Activated CD8-positive, alpha-beta T cell treated with anti-CD3 and anti-CD28 coated beads for 36 hours (primary cell): ENCODE data around the gene INO80B. TPM values are rescaled to one million over a fixed set of nuclear protein-coding genes. Genes with fewer than 3 reads are reported as not detected.

Source experiments
- ATAC-seq: fragments of 200-7000 bp; cut with Tn5 transposase; one replicate; pipeline ENCODE4 v1.10.0; 2021; ENCODE audit warnings: mild to moderate bottlenecking, moderate library complexity
- CTCF ChIA-PET: fragments of 350-600 bp; sonication (Branson Sonifier 250); formaldehyde crosslinking; loops from one replicate; lab custom pipeline; 2021; ENCODE audit warnings: antibody characterized with exemption; lab: Charles Lee
- POLR2A ChIA-PET: fragments of 350-600 bp; sonication (Branson Sonifier 250); formaldehyde crosslinking; loops from one replicate; lab custom pipeline; 2021; ENCODE audit warnings: antibody characterized with exemption; lab: Charles Lee
- DNase-seq: peaks from one replicate; pipeline ENCODE4 v3.0.0-alpha.2; 2020
- H3K27ac Mint-ChIP-seq: one replicate; pipeline ENCODE4 v1.8.0; 2021; ENCODE audit warnings: mild to moderate bottlenecking, mixed read lengths
- H3K27me3 Mint-ChIP-seq: one replicate; pipeline ENCODE4 v1.8.0; 2021; ENCODE audit warnings: mixed read lengths
- H3K36me3 Mint-ChIP-seq: one replicate; pipeline ENCODE4 v1.8.0; 2021; ENCODE audit warnings: low read depth, mixed read lengths
- H3K4me1 Mint-ChIP-seq: one replicate; pipeline ENCODE4 v1.8.0; 2021; ENCODE audit warnings: low read depth, mixed read lengths
- H3K4me3 Mint-ChIP-seq: one replicate; pipeline ENCODE4 v1.8.0; 2021; ENCODE audit warnings: mild to moderate bottlenecking, moderate library complexity, mixed read lengths
- H3K9me3 Mint-ChIP-seq: one replicate; pipeline ENCODE4 v1.8.0; 2021; ENCODE audit warnings: mixed read lengths
- intact Hi-C: fragments of 100-400 bp; cut with micrococcal nuclease; formaldehyde crosslinking; loops from one replicate; pipeline ENCODE4 v1.10.0; 2022
- total RNA-seq, 2 experiments: library from RNA; stranded (reverse); gene quantifications; one replicate each; pipeline ENCODE4 v1.2.3, GENCODE V29; 2021
- TF ChIP-seq, protein P1 (sequence below): fragments of 200-600 bp; IDR thresholded peaks from one replicate; pipeline ENCODE4 v1.8.0; 2022; ENCODE audit warnings: antibody characterized with exemption, mild to moderate bottlenecking

INO80B gene
- total RNA-seq, 2 experiments from 2014 or later: 23.9 to 24.2 TPM

DNA sequence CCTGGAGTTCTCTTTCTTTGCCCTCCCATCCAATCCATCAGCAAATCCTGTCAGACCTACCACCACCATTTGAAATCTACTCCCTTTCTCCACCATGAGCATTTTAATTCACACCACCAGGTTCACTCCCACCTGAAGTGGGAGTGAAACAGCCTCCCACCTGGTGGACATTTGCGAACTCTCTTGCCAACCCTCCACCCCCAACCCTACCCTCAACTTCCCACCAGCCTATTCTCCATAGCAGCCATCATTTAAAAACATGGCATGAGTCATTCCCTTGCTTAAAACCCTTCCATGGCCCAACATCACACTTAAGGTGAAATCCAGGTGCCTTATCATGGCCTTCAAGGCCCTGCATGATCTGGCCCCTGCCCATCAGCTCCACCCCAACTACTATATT lies 16.6 kb upstream of the INO80B start:
- Mint-ChIP-seq H3K9me3 (no peaks in the 10 kb centered on the region), H3K27ac (no peak overlapping the region), H3K4me3 (no peak overlapping the region), H3K4me1 (peaks cover 9% of the 10 kb centered on the region), H3K36me3 (no peaks in the 10 kb centered on the region), H3K27me3 (peaks cover 24% of the 10 kb centered on the region)
- no peak for DNase-seq
- no peak for ATAC-seq
- ChIA-PET CTCF (no interaction called here), POLR2A (interaction anchor here (0.9 to 2.1 kb wide), 3 partner anchors 17 to 100 kb away, joined by 3 to 8 read pairs (median 6); partner anchors contain the start of genes C2orf81, INO80B and WDR54)
- intact Hi-C loops: no loop called here
- TF ChIP-seq, protein P1, sequence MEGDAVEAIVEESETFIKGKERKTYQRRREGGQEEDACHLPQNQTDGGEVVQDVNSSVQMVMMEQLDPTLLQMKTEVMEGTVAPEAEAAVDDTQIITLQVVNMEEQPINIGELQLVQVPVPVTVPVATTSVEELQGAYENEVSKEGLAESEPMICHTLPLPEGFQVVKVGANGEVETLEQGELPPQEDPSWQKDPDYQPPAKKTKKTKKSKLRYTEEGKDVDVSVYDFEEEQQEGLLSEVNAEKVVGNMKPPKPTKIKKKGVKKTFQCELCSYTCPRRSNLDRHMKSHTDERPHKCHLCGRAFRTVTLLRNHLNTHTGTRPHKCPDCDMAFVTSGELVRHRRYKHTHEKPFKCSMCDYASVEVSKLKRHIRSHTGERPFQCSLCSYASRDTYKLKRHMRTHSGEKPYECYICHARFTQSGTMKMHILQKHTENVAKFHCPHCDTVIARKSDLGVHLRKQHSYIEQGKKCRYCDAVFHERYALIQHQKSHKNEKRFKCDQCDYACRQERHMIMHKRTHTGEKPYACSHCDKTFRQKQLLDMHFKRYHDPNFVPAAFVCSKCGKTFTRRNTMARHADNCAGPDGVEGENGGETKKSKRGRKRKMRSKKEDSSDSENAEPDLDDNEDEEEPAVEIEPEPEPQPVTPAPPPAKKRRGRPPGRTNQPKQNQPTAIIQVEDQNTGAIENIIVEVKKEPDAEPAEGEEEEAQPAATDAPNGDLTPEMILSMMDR: no peak

DNA sequence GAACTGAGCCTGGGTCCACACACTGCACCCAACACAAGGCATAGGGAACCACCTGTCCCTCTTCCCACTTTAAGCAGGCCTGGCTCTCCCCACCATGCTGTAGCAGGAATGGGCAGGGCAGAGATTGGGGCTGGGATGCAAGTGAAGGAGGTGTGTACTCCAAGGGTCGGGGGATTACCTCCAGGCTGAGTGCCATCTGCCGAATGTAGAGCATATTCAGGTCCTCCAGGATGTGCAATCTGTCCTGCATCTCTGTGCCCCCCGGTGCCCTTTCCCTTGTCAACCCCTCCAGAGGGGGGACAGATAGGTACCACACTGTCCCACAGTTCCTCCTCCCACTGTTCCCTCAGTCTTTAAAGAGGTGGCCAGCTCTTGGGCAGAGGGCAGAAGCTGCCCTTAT lies 15.5 kb upstream of the INO80B start:
- no peak overlapping the region for H3K4me3 Mint-ChIP-seq
- H3K4me1 Mint-ChIP-seq: peaks cover 9% of the 10 kb centered on the region
- H3K27ac Mint-ChIP-seq: no peak overlapping the region
- DNase-seq: no peak
- intact Hi-C loops: no loop called here
- CTCF ChIA-PET: interaction anchor here (1.0 to 1.4 kb wide), 2 partner anchors 8 to 18 kb away, joined by 3 to 6 read pairs; partner anchors contain the start of genes C2orf81 and WDR54
- TF ChIP-seq, protein P1: no peak
- H3K36me3 Mint-ChIP-seq: no peaks in the 10 kb centered on the region
- peaks cover 27% of the 10 kb centered on the region for H3K27me3 Mint-ChIP-seq
- ATAC-seq: no peak
- H3K9me3 Mint-ChIP-seq: no peaks in the 10 kb centered on the region
- POLR2A ChIA-PET: interaction anchor here (1.2 to 2.1 kb wide), 5 partner anchors 9 to 48 kb away, joined by 3 to 8 read pairs (median 4); partner anchors contain the start of genes C2orf81, INO80B, MRPL53 and WDR54

DNA sequence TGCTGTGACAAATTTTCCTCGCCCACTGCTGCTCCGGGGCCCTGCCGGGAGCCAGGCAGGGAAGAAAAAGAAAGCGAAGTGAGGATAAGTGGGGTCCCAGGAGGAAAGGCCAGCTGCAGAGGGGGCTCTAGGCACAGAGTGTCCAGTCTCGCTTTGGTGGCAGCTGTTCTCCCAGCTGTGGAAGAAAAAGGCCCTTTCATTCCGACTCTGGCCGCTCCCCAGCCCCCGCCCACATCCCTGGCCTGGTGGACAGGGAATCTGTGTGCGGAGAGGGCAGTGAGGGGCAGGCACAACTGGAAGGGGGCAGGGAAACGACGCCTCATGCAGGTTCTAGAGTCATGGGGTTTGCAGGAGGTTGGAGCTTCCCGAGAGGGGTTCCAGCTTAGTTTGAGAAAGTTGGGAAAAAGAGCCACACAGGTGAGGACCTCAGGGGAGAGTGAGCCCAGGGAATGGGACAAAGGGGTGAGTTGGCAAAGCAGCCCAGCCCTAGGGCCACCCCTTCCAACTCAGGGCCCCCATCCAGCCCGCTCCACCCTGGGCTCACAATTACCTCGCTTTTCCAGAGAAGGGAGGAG lies 15.0 kb upstream of the INO80B start:
- Mint-ChIP-seq H3K9me3 (no peaks in the 10 kb centered on the region), H3K27me3 (peaks cover 27% of the 10 kb centered on the region), H3K36me3 (no peaks in the 10 kb centered on the region), H3K27ac (no peak overlapping the region), H3K4me3 (peak overlapping the region; percentile 29), H3K4me1 (peaks cover 9% of the 10 kb centered on the region)
- ATAC-seq (no peak), DNase-seq (no peak)
- POLR2A ChIA-PET: interaction anchor here (0.9 to 2.1 kb wide), 7 partner anchors 9 to 48 kb away, joined by 3 to 8 read pairs (median 3); partner anchors contain the start of genes C2orf81, INO80B, MRPL53 and WDR54
- intact Hi-C loops: no loop called here
- TF ChIP-seq, protein P1: no peak
- CTCF ChIA-PET: interaction anchor here (1.0 to 1.4 kb wide), 3 partner anchors 9 to 19 kb away, joined by 3 to 6 read pairs (median 4); partner anchors contain the start of genes C2orf81 and WDR54

DNA sequence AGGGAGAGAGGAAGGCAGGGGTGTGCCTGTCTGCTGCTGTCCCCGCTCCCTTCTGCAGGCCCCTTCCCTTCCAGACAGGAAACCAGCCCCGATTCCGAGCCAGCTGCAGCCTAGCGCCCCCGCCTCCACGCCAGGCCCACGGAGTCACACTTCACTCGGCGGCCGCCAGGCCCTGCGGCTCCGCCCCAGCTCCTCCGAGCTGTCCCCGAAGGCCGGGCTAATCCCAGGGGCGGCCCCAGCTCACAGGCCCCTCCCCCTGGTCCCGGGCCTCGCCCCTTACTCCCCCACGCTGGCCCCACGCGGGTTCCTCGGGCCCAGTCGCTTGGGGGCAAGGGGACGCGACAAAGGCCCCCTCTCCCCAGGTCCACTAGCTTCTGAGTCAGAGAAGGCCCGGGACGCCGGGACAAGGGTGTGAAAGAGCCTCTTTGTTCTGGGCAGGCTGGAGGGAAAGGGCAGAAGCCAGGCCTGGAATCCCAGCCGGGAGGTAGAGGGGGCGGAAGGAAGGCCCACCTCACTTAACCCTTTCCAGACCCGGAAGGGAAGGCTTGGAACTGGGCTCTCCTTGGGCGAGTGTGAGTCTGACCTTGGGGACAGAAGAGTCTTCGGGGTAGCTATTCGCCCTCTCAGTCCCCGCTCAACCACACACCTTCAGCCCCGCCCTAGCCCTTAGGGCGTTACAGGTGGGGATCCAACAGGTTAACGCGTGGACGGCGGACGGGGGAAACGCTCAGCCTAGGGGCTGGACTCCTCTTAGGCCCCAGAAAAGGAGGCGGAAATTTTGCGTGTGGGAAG lies 14.3 kb upstream of the INO80B start:
- no peaks in the 10 kb centered on the region for H3K36me3 Mint-ChIP-seq
- no peaks in the 10 kb centered on the region for H3K9me3 Mint-ChIP-seq
- DNase-seq (peak; percentile 70), ATAC-seq (peak; percentile 92)
- ChIA-PET CTCF (interaction anchor here (1.0 to 1.4 kb wide), 3 partner anchors 9 to 20 kb away, joined by 3 to 6 read pairs (median 4); partner anchors contain the start of genes C2orf81 and WDR54), POLR2A (interaction anchor here (0.6 to 2.1 kb wide), 8 partner anchors 8 to 49 kb away, joined by 3 to 8 read pairs (median 3); partner anchors contain the start of genes C2orf81, INO80B, MRPL53 and WDR54)
- H3K4me1 Mint-ChIP-seq: peaks cover 9% of the 10 kb centered on the region
- H3K27ac Mint-ChIP-seq: no peak overlapping the region
- TF ChIP-seq, protein P1: no peak
- H3K4me3 Mint-ChIP-seq: peak overlapping the region; percentile 43
- peaks cover 28% of the 10 kb centered on the region for H3K27me3 Mint-ChIP-seq
- intact Hi-C loops: no loop called here
